Measurements from ENCODE around the gene RIMOC1. TPM values are rescaled to one million over a fixed set of nuclear protein-coding genes. Genes with fewer than 3 reads are reported as not detected.

RIMOC1 gene
- polyA plus RNA-seq, 1 donor from 2014 or later = 18.5 TPM

DNA sequence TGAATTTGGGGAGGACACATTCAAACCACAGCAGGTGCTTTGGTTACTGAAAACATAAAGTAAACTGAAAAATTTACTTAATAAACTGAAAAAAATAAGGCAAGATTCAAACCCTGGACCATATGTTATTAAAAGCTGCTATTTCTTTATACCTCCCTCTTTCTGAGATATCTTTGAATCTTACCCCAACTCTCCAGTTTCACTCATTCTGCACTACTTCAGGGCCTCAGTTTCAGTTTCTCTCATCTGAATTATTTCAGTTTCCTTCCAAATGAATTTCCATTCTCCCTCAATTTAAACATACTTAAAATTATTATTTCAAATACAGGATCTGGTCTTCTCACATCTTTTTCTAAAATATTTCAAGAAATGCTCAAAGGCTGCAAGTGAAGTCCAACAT lies 29.0 kb upstream of the RIMOC1 start:
- Histone ChIP-seq H3K36me3 (ENCODE audit: insufficient read depth, low read length) (no peaks in the 10 kb centered on the region), H3K9ac (ENCODE audit: low read length) (no peak overlapping the region), H3K27me3 (ENCODE audit: insufficient read depth, low read depth, low read length) (no peaks in the 10 kb centered on the region), H3K4me2 (ENCODE audit: low read length) (no peak overlapping the region), H3K79me2 (replicated peaks; ENCODE audit: insufficient read depth, low read length) (no peaks in the 10 kb centered on the region), H3K4me3 (ENCODE audit: low read length) (no peak overlapping the region), H3F3A (ENCODE audit: insufficient read depth, low read length, poor library complexity, severe bottlenecking) (no peaks in the 10 kb centered on the region), H3K9me3 (ENCODE audit: low read length) (no peaks in the 10 kb centered on the region), H3K9me2 (ENCODE audit: insufficient read depth, low read length) (no peaks in the 10 kb centered on the region), H4K20me1 (ENCODE audit: insufficient read depth) (no peaks in the 10 kb centered on the region), H2AFZ (ENCODE audit: low read depth, low read length) (no peak overlapping the region), H3K27ac (ENCODE audit: low read length) (no peak overlapping the region)
- TF ChIP-seq, protein P1, sequence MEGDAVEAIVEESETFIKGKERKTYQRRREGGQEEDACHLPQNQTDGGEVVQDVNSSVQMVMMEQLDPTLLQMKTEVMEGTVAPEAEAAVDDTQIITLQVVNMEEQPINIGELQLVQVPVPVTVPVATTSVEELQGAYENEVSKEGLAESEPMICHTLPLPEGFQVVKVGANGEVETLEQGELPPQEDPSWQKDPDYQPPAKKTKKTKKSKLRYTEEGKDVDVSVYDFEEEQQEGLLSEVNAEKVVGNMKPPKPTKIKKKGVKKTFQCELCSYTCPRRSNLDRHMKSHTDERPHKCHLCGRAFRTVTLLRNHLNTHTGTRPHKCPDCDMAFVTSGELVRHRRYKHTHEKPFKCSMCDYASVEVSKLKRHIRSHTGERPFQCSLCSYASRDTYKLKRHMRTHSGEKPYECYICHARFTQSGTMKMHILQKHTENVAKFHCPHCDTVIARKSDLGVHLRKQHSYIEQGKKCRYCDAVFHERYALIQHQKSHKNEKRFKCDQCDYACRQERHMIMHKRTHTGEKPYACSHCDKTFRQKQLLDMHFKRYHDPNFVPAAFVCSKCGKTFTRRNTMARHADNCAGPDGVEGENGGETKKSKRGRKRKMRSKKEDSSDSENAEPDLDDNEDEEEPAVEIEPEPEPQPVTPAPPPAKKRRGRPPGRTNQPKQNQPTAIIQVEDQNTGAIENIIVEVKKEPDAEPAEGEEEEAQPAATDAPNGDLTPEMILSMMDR (IDR thresholded peaks at IDR 0.05; ENCODE audit: poor library complexity, severe bottlenecking) = no peak
- TF ChIP-seq, protein P2, sequence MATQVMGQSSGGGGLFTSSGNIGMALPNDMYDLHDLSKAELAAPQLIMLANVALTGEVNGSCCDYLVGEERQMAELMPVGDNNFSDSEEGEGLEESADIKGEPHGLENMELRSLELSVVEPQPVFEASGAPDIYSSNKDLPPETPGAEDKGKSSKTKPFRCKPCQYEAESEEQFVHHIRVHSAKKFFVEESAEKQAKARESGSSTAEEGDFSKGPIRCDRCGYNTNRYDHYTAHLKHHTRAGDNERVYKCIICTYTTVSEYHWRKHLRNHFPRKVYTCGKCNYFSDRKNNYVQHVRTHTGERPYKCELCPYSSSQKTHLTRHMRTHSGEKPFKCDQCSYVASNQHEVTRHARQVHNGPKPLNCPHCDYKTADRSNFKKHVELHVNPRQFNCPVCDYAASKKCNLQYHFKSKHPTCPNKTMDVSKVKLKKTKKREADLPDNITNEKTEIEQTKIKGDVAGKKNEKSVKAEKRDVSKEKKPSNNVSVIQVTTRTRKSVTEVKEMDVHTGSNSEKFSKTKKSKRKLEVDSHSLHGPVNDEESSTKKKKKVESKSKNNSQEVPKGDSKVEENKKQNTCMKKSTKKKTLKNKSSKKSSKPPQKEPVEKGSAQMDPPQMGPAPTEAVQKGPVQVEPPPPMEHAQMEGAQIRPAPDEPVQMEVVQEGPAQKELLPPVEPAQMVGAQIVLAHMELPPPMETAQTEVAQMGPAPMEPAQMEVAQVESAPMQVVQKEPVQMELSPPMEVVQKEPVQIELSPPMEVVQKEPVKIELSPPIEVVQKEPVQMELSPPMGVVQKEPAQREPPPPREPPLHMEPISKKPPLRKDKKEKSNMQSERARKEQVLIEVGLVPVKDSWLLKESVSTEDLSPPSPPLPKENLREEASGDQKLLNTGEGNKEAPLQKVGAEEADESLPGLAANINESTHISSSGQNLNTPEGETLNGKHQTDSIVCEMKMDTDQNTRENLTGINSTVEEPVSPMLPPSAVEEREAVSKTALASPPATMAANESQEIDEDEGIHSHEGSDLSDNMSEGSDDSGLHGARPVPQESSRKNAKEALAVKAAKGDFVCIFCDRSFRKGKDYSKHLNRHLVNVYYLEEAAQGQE (IDR thresholded peaks at IDR 0.05; ENCODE audit: borderline replicate concordance) = no peak
- no peak for TF ChIP-seq EP300 (conservative IDR thresholded peaks at IDR 0.05; ENCODE audit: poor library complexity, severe bottlenecking)
- no peak for TF ChIP-seq MXI1 (conservative IDR thresholded peaks at IDR 0.05; ENCODE audit: poor library complexity, severe bottlenecking)
- no peak for TF ChIP-seq TAF1 (IDR thresholded peaks at IDR 0.05; ENCODE audit: low read depth)
- TF ChIP-seq RAD21 (conservative IDR thresholded peaks at IDR 0.05) = no peak
- TF ChIP-seq POLR2AphosphoS5 (IDR thresholded peaks at IDR 0.05) = no peak
- no peak for TF ChIP-seq SMC3 (conservative IDR thresholded peaks at IDR 0.05; ENCODE audit: poor library complexity)
- TF ChIP-seq EZH2 (IDR thresholded peaks at IDR 0.05; ENCODE audit: borderline replicate concordance, insufficient read depth, low read length, poor library complexity, severe bottlenecking) = no peak

DNA sequence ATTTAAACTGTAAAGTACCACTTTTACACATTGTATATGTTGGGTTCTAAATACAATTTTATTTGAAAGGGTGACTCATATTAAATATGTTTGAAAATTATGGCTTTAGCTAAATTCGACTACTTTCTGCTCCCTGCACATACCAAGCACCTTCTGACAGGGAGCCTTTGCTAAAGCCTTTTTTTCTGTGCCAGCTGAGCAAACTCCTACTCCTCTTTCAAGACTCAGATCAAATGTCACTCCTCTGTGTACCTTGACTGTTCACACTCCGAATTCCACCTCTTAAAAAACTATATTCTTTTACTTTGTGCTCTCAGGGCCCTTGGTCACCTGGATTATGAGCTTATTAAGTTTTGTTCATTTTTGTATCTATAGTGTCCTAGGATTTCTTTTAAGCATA lies 27.5 kb upstream of the RIMOC1 start:
- Histone ChIP-seq H3K27ac (ENCODE audit: low read length) (no peak overlapping the region), H3K9me3 (ENCODE audit: low read length) (no peaks in the 10 kb centered on the region), H3K9ac (ENCODE audit: low read length) (no peak overlapping the region), H4K20me1 (ENCODE audit: insufficient read depth) (no peaks in the 10 kb centered on the region), H3K79me2 (replicated peaks; ENCODE audit: insufficient read depth, low read length) (no peaks in the 10 kb centered on the region), H3K9me2 (ENCODE audit: insufficient read depth, low read length) (no peaks in the 10 kb centered on the region), H2AFZ (ENCODE audit: low read depth, low read length) (no peak overlapping the region), H3K4me3 (ENCODE audit: low read length) (no peak overlapping the region), H3K36me3 (ENCODE audit: insufficient read depth, low read length) (no peaks in the 10 kb centered on the region), H3K4me2 (ENCODE audit: low read length) (no peak overlapping the region), H3K27me3 (ENCODE audit: insufficient read depth, low read depth, low read length) (no peaks in the 10 kb centered on the region), H3F3A (ENCODE audit: insufficient read depth, low read length, poor library complexity, severe bottlenecking) (no peaks in the 10 kb centered on the region)
- no peak for TF ChIP-seq SMC3 (conservative IDR thresholded peaks at IDR 0.05; ENCODE audit: poor library complexity)
- TF ChIP-seq MXI1 (conservative IDR thresholded peaks at IDR 0.05; ENCODE audit: poor library complexity, severe bottlenecking) = no peak
- TF ChIP-seq, protein P1 (IDR thresholded peaks at IDR 0.05; ENCODE audit: poor library complexity, severe bottlenecking) = no peak
- no peak for TF ChIP-seq EZH2 (IDR thresholded peaks at IDR 0.05; ENCODE audit: borderline replicate concordance, insufficient read depth, low read length, poor library complexity, severe bottlenecking)

All from neural cell (in vitro differentiated cells).